ENCODE results near the gene DSG3.

The DSG3 gene

DNA sequence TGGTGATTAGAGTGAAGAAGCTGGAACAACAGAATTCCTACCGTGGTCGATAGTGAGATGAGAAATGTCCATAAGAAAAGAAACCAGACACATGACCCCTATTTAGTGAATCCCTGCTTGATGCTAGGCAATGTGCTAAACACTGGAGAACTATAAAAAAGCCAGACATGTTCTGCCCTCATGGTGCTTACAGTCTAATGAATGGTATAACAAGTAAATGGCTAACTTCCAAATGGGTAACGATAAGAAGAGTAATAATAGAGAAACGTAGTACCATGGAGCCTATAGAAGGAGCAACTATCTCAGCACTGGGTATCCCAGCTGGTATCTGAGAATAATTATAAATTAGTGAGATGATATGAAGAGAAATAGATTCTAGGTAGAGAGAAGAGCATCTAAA, 55.5 kb downstream of the DSG3 start (continued):
- TF ChIP-seq, protein P1, sequence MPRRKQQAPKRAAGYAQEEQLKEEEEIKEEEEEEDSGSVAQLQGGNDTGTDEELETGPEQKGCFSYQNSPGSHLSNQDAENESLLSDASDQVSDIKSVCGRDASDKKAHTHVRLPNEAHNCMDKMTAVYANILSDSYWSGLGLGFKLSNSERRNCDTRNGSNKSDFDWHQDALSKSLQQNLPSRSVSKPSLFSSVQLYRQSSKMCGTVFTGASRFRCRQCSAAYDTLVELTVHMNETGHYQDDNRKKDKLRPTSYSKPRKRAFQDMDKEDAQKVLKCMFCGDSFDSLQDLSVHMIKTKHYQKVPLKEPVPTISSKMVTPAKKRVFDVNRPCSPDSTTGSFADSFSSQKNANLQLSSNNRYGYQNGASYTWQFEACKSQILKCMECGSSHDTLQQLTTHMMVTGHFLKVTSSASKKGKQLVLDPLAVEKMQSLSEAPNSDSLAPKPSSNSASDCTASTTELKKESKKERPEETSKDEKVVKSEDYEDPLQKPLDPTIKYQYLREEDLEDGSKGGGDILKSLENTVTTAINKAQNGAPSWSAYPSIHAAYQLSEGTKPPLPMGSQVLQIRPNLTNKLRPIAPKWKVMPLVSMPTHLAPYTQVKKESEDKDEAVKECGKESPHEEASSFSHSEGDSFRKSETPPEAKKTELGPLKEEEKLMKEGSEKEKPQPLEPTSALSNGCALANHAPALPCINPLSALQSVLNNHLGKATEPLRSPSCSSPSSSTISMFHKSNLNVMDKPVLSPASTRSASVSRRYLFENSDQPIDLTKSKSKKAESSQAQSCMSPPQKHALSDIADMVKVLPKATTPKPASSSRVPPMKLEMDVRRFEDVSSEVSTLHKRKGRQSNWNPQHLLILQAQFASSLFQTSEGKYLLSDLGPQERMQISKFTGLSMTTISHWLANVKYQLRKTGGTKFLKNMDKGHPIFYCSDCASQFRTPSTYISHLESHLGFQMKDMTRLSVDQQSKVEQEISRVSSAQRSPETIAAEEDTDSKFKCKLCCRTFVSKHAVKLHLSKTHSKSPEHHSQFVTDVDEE (CRISPR knock-in tag; IDR thresholded peaks at IDR 0.05) = no peak

DNA sequence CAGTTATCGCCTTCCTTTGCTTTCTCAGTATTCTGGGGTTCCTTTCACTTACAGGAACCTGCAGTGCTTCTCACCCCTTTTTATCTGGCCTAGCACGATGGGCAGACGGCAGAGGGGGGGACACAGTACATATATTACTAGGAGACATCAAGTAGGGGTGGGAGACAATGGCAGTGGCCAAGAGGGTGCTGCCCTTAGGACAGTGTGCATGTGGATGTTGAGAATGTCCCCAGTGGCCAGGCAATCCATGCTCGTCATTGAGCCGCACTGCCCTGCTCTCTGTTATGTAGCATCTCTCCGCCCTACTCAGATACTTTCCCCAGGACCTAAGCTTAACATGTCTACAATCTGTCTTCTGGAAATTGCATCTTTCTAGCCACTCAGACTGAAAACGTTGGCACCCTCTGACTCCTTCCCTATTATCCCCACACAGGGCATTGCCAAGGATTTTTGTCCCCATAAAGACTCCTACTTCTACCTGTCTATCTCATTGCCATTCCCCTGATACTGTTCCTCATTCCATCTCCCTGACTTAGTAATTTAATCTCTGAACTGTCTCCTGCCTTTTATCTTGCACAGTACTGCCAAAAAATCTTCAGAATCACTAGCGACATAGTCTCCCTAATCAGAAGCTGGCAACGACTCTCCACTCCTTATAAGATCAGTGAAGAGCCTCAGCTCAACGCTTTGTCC, 57.1 kb downstream of the DSG3 start:
- TF ChIP-seq ZFP3 (CRISPR knock-in tag; IDR thresholded peaks at IDR 0.05) (no peak), CSDC2 (CRISPR knock-in tag; IDR thresholded peaks at IDR 0.05) (no peak), OSR1 (CRISPR knock-in tag; IDR thresholded peaks at IDR 0.05) (no peak), ARNTL (CRISPR knock-in tag; IDR thresholded peaks at IDR 0.05; ENCODE audit: borderline replicate concordance, low read depth) (no peak), ZNF8 (CRISPR knock-in tag; IDR thresholded peaks at IDR 0.05) (no peak), ZNF70 (CRISPR knock-in tag; IDR thresholded peaks at IDR 0.05) (no peak), SNAI2 (CRISPR knock-in tag; IDR thresholded peaks at IDR 0.05) (no peak), BACH2 (CRISPR knock-in tag; IDR thresholded peaks at IDR 0.05; ENCODE audit: borderline replicate concordance) (no peak), TOX (CRISPR knock-in tag; IDR thresholded peaks at IDR 0.05; ENCODE audit: borderline replicate concordance) (no peak), TCF4 (CRISPR knock-in tag; IDR thresholded peaks at IDR 0.05; ENCODE audit: borderline replicate concordance) (no peak), ZNF565 (CRISPR knock-in tag; conservative IDR thresholded peaks at IDR 0.05; ENCODE audit: low read depth) (no peak), ZC3H10 (CRISPR knock-in tag; IDR thresholded peaks at IDR 0.05) (no peak)
- TF ChIP-seq, protein P2, sequence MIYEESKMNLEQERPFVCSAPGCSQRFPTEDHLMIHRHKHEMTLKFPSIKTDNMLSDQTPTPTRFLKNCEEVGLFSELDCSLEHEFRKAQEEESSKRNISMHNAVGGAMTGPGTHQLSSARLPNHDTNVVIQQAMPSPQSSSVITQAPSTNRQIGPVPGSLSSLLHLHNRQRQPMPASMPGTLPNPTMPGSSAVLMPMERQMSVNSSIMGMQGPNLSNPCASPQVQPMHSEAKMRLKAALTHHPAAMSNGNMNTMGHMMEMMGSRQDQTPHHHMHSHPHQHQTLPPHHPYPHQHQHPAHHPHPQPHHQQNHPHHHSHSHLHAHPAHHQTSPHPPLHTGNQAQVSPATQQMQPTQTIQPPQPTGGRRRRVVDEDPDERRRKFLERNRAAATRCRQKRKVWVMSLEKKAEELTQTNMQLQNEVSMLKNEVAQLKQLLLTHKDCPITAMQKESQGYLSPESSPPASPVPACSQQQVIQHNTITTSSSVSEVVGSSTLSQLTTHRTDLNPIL (CRISPR knock-in tag; IDR thresholded peaks at IDR 0.05; ENCODE audit: low read depth) = no peak
- TF ChIP-seq, protein P3, sequence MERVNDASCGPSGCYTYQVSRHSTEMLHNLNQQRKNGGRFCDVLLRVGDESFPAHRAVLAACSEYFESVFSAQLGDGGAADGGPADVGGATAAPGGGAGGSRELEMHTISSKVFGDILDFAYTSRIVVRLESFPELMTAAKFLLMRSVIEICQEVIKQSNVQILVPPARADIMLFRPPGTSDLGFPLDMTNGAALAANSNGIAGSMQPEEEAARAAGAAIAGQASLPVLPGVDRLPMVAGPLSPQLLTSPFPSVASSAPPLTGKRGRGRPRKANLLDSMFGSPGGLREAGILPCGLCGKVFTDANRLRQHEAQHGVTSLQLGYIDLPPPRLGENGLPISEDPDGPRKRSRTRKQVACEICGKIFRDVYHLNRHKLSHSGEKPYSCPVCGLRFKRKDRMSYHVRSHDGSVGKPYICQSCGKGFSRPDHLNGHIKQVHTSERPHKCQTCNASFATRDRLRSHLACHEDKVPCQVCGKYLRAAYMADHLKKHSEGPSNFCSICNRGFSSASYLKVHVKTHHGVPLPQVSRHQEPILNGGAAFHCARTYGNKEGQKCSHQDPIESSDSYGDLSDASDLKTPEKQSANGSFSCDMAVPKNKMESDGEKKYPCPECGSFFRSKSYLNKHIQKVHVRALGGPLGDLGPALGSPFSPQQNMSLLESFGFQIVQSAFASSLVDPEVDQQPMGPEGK (CRISPR knock-in tag; IDR thresholded peaks at IDR 0.05; ENCODE audit: borderline replicate concordance) = no peak
- ATAC-seq = no peak

DNA sequence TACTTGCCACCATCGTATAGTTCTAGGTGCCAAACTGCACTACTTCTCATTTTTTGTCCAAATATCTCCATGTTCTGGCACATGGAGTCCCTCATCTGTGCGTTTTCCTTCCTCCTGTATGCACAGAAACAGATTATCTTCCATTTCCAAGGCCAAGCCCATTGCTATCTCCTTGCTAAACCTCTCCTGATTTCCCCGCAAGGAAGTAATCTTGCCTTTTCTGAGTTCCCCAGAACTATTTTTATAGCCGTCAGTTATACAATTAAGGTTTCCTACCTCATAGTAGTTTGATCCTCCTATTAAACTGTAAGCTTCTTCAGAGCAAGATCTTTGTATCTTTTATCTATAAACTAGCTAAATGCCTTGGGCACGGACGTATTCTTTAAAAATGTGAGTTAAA, 57.6 kb downstream of the DSG3 start:
- TF ChIP-seq ISL1 (CRISPR knock-in tag; IDR thresholded peaks at IDR 0.05) (no peak), ESRRG (CRISPR knock-in tag; IDR thresholded peaks at IDR 0.05) (no peak), ZNF8 (CRISPR knock-in tag; IDR thresholded peaks at IDR 0.05) (no peak), GLIS3 (CRISPR knock-in tag; IDR thresholded peaks at IDR 0.05) (no peak), RARB (CRISPR knock-in tag; IDR thresholded peaks at IDR 0.05) (no peak), ARNTL (CRISPR knock-in tag; IDR thresholded peaks at IDR 0.05; ENCODE audit: borderline replicate concordance, low read depth) (no peak), TCF4 (CRISPR knock-in tag; IDR thresholded peaks at IDR 0.05; ENCODE audit: borderline replicate concordance) (no peak), OSR1 (CRISPR knock-in tag; IDR thresholded peaks at IDR 0.05) (no peak), TOX (CRISPR knock-in tag; IDR thresholded peaks at IDR 0.05; ENCODE audit: borderline replicate concordance) (no peak)
- TF ChIP-seq, protein P3 (CRISPR knock-in tag; IDR thresholded peaks at IDR 0.05; ENCODE audit: borderline replicate concordance) = no peak
- no peak for ATAC-seq

DNA sequence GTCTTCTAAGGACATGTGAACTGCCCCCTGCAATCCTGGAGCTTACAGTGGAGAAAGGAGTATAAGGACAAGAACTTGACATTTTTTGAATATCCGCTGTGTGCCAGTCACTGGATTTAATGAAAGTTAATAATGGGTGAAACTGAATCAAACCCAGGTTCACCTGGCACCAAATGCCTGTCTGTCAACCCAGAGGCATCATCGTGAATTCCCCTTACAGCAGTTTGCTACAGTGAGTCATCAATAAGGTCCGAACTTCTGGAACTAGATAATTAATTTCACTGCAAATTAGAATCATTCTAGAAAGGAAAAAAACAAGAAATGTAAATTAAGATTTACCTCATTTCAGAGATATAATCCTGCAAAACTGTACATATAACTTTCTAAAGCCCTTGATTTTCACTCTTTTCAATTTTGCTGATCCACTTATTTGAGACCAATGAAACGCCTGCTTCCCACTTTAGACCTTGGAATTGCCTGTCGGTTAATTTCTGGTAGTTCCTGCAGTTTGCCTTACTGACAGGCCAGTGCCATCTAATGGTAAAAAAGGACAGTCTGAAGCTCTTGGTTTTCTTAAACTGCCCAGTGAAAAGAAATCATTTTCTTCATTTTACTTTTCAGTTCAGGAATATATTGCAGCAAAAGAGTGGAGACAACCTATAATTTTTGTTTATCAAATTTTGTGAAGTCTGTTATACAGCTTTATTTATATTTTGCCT, 58.6 kb downstream of the DSG3 start:
- peak; percentile 57; the same call in 2 of the 3 replicates for ATAC-seq
- no peak for TF ChIP-seq ESRRG (CRISPR knock-in tag; IDR thresholded peaks at IDR 0.05)
- no peak for TF ChIP-seq ZNF8 (CRISPR knock-in tag; IDR thresholded peaks at IDR 0.05)
- TF ChIP-seq CSDC2 (CRISPR knock-in tag; IDR thresholded peaks at IDR 0.05) = no peak
- no peak for TF ChIP-seq TCF4 (CRISPR knock-in tag; IDR thresholded peaks at IDR 0.05; ENCODE audit: borderline replicate concordance)
- TF ChIP-seq ISL1 (CRISPR knock-in tag; IDR thresholded peaks at IDR 0.05) = no peak
- TF ChIP-seq ZNF70 (CRISPR knock-in tag; IDR thresholded peaks at IDR 0.05) = no peak
- TF ChIP-seq, protein P4, sequence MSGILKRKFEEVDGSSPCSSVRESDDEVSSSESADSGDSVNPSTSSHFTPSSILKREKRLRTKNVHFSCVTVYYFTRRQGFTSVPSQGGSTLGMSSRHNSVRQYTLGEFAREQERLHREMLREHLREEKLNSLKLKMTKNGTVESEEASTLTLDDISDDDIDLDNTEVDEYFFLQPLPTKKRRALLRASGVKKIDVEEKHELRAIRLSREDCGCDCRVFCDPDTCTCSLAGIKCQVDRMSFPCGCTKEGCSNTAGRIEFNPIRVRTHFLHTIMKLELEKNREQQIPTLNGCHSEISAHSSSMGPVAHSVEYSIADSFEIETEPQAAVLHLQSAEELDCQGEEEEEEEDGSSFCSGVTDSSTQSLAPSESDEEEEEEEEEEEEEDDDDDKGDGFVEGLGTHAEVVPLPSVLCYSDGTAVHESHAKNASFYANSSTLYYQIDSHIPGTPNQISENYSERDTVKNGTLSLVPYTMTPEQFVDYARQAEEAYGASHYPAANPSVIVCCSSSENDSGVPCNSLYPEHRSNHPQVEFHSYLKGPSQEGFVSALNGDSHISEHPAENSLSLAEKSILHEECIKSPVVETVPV (CRISPR knock-in tag; IDR thresholded peaks at IDR 0.05) = no peak

Data from SK-N-SH treated with all-trans-retinoic acid at 6 μM for 48 hours (cell line).